Right renal pelvis (tissue), 4 donors: Measurements from ENCODE around the gene JMJD1C. TPM values are rescaled to one million over a fixed set of nuclear protein-coding genes. Genes with fewer than 3 reads are reported as not detected.

Experiments
- DNase-seq, 4 donors: peaks; one replicate each; pipeline ENCODE4 v3.0.0-alpha.2; 2013; ENCODE audit warnings: low read depth in 4 of 4, low spot score in 3 of 4, missing footprints in 1 of 4
- polyA plus RNA-seq, 4 donors: library from polyadenylated mRNA; unstranded; fragments of 120-200 nt; gene quantifications; one replicate each; pipeline ENCODE4 v1.2.1, GENCODE V29; 2013; ENCODE audit not compliant: insufficient read length in 4 of 4

JMJD1C gene
- polyA plus RNA-seq, 4 donors = 88.4 to 115 (median 112) TPM

DNA sequence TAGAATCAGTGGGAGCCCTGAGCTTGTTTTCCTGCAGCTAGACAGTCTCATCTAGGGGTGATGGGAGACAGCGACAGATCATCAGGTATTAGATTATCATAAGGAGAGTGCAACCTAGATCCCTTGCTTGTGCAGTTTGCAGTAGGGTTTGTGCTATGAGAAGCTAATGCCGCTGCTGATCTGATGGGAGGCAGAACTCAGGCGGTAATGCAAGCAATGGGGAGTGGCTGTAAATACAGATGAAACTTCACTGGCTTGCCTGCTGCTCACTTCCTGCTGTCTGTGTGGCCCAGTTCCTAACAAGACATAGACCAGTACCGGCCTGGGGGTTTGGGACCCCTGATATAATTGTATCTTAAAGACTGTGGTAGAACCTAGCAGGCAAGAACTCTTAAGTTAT is 315.0 kb downstream of the JMJD1C start:
- no peak for DNase-seq

DNA sequence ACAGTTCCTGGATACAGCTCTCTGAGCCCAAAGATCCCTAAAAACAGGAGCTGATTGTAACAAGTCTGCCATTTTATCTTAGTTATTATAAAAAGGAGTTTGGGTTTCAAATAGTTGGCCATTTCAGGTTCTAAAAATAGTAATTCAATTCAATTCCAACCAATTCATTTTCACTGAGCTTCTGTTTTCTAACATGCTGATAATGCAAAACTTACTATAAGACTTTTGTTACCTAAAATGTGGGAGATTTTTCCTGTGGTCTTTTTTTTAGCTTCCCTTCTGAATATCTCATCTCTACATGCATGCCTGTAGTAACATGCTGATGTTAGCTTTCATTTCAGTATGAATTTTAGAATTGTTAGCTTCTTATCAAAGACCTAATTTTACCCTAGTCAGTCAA is 319.3 kb downstream of the JMJD1C start:
- no peak for DNase-seq

DNA sequence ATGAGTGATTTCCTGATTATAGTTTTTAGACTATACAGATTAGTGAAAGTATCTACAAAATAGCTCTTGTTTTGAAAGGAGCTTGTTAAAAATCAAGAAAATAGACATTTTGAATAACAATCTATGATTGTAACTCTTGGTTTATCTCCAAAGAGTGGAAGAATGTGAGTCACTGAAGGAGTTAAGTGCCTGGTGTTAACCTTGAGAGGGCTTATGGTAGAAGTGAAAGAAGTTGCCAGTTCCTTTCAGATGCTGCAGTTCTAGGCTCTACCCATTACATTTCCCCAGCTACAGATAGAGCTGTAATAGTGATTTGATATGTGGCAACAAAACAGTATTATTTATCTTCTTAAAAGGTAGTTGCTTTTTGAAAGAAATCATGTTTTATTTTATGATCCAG is 320.0 kb downstream of the JMJD1C start:
- no peak for DNase-seq

GRCh38 chr10:63143987-63144386 is 321.8 kb downstream of the JMJD1C start:
- DNase-seq = no peak

- DNase-seq = no peak
Observed at GRCh38 chr10:63142136-63142535, 323.6 kb downstream of the JMJD1C start.

GRCh38 chr10:63140077-63140476 is 325.7 kb downstream of the JMJD1C start:
- no peak for DNase-seq

DNA sequence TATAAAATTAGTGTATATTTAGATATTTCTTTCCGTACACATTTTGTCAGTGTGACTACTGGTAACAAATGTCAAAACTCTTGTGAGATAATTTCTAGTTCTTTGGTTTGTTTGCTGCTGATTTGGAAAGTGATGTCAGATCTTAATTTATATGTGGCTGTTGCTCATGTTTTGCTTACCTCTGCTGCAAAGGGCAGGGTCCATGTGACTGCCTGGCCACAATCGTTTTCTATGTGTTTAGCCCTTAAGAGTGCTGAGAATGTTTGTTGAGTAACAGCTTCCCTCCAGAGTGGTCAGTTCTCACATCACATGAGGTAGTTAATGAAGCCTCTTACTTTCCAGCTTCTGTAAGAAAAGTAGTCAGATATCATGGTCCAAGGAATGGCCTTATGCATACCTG is 328.5 kb downstream of the JMJD1C start:
- no peak for DNase-seq

DNA sequence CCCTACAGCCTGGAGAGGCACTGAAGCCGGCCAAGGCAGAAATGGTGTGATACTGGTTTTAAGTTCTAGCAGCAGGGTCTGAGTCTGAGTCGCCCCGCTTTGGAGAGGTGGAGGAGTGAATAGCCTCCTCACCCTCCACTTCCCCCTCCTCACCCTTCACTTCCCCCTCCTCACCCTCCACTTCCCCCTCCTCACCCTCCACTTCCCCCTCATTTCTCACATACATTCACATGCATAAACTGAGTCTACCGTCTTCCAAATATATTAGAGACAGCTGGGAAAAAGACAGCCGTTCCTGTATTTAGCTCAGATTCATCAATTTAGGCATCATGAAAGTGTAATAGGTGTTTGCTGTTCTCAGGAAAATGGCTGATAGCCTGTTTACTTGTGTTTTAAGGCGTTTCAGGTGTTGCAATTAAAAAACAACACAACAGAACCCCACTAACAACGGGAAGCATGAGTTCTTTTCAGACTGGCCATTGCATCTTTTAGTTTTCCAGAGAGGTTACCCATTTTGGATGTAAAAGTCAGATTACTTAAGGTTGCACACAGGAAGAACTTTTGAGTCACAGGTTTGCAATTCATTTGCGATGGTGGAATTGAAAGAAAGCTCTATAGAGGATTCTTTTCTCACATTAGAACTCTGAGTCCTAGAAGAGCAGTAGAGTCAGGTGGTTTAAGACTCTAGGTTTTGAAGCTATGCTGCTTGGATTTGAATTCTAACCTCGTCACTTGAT is 331.8 kb downstream of the JMJD1C start:
- DNase-seq = no peak

GRCh38 chr10:63133056-63133820 is 332.5 kb downstream of the JMJD1C start, which contains the start of gene NRBF2:
TSS of gene NRBF2 (plus strand) at chr10:63133328. CDS start at chr10:63133471, 143 bp downstream.
- DNase-seq = peak; percentile 91 to 95 (median 95)

DNA sequence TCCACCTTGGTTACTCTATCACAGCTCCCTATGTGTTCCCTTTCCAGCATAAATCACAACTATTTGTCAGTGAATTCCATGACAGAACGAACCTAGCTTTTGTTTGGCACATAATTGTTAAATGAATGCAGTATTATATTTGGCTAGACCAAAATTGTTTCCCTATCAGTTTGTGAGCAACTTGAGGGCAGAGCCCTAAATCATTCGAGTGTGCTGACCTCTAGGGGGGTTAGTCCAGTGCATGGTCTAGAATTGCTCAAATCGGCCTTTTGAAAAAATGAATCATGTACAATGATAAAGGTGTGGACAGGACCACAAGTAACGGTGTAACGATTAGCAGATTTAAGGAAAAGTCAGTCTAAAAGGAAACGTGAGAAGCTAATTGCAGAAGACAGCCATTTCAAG is 333.1 kb downstream of the JMJD1C start:
- no peak for DNase-seq

- no peak for DNase-seq
Observed at GRCh38 chr10:63129888-63130287, 335.9 kb downstream of the JMJD1C start.

DNA sequence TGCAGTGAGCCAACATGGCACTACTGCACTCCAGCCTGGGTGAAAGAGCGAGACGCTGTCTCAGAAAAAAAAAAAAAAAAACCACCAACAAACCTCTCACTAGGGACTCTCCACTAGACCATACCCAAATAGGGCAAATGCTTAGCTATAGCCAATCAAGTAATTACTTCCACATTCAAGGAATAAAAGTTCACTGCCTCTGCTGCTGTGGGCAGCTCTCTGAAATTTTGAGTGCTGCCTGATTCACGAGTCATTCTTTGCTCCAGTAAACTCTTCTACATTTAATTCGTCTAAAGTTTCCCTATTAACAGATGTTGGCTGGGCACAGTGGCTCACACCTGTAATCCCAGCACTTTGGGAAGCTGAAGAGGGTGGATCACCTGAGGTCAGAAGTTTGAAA is 337.3 kb downstream of the JMJD1C start:
- DNase-seq = no peak

GRCh38 chr10:63125459-63125858 is 340.3 kb downstream of the JMJD1C start:
- no peak for DNase-seq

GRCh38 chr10:63123727-63124362 is 341.9 kb downstream of the JMJD1C start:
- no peak for DNase-seq

DNA sequence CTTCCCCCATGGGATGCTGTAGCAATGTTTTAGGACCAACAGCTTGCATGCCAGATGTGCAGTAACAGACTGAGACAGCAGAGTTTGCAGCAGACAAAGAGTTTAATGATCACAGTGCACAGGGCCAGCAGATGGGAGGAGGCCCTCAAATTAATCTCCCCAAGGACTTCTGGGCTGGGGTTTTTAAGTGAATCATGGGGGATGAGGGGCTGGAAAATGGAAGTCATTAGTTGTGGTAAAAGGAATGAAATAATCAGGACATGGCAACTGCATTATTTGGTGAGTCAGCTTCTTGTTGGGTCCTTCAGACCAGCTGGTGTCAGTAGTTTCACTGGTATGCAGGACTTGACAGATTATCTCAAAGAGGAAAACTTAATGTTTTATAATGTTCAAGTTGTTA is 345.2 kb downstream of the JMJD1C start:
- peak in 1 of 4 donors; percentile 10 for DNase-seq

GRCh38 chr10:63119041-63119440 is 346.7 kb downstream of the JMJD1C start:
- DNase-seq = no peak

Other genes starting within 250 kb of the JMJD1C start
- gene REEP3, start 55.4 kb upstream of the JMJD1C start, polyA plus RNA-seq = 10 to 100 TPM; 27.4 to 33.3 (median 29.9) TPM